GM12878 (cell line): ENCODE measurements around the gene RALGDS. TPM values are rescaled to one million over a fixed set of nuclear protein-coding genes. Genes with fewer than 3 reads are reported as not detected.
A peak's percentile ranks its signal among the peaks of the same experiment; 100 is the strongest.

ENCODE experiments used
- ATAC-seq: fragments of 200-7000 bp; cut with Tn5 transposase; 3 replicates; pipeline ENCODE4 v1.9.1; 2020; ENCODE audit warnings: mild to moderate bottlenecking, moderate library complexity
- BruUV-seq: library from RNA; stranded (reverse); fragments of 400-500 nt; replicated peaks from 2 replicates; lab custom pipeline; 2021; lab: Mats Ljungman, UMichigan
- CTCF ChIA-PET: fragments of 300-600 bp; sonication (Branson Sonifier 250); formaldehyde crosslinking; extraction: SDS; loops from one replicate; lab custom pipeline; 2021; ENCODE audit warnings: inconsistent platforms; lab: Yijun Ruan, JAX
- POLR2A ChIA-PET: fragments of 350-600 bp; formaldehyde crosslinking; extraction: SDS; loops from one replicate; lab custom pipeline; 2021; ENCODE audit warnings: inconsistent platforms; lab: Charles Lee
- RAD21 ChIA-PET: fragments of 300-600 bp; sonication (Branson Sonifier 250); formaldehyde crosslinking; loops from one replicate; lab custom pipeline; 2023; ENCODE audit warnings: antibody characterized with exemption; ENCODE audit not compliant: unreplicated experiment; lab: Charles Lee
- SMC1A ChIA-PET: fragments of 300-600 bp; sonication (Branson Sonifier 250); formaldehyde crosslinking; loops from one replicate; lab custom pipeline; 2023; ENCODE audit not compliant: unreplicated experiment, uncharacterized antibody; lab: Charles Lee
- DNase-seq: peaks from one replicate; pipeline ENCODE4 v3.0.0-alpha.2; 2011; ENCODE audit warnings: low read depth, low spot score
- FAIRE-seq: peaks from 3 replicates; lab custom pipeline; 2011; peaks lifted over from hg19 to GRCh38; lab: Jason Lieb, UNC
- H2AFZ ChIP-seq: 2 replicates; pipeline ENCODE4 v1.6.0; 2011; ENCODE audit warnings: low read depth, low read length, control low read depth; ENCODE audit not compliant: control insufficient read depth
- H3K27ac ChIP-seq: 2 replicates; pipeline ENCODE4 v1.5.1; 2011; ENCODE audit warnings: control low read depth; ENCODE audit not compliant: control insufficient read depth, insufficient read depth
- H3K27me3 ChIP-seq, 2 experiments: replicated peaks in 1 of 2; 2 replicates each; pipeline versions ENCODE4 v1.6.0 to v1.6.1; 2011; ENCODE audit warnings: low read length in 1 of 2; ENCODE audit not compliant: control insufficient read depth in 2 of 2, insufficient read depth in 2 of 2
- H3K36me3 ChIP-seq, 2 experiments: 2 replicates each; pipeline ENCODE4 v1.5.1; 2011; ENCODE audit warnings: low read length in 1 of 2; ENCODE audit not compliant: control insufficient read depth in 2 of 2, insufficient read depth in 2 of 2
- H3K4me1 ChIP-seq: 2 replicates; pipeline ENCODE4 v1.6.1; 2011; ENCODE audit warnings: mild to moderate bottlenecking, low read length, moderate library complexity, mixed read lengths; ENCODE audit not compliant: control insufficient read depth, insufficient read depth
- H3K4me2 ChIP-seq: 2 replicates; pipeline ENCODE4 v1.6.0; 2011; ENCODE audit warnings: control low read depth; ENCODE audit not compliant: control insufficient read depth, insufficient read depth
- H3K4me3 ChIP-seq: fragments of 200-600 bp; sonication (generic); 2 replicates; pipeline ENCODE4 v1.5.1; 2016
- H3K79me2 ChIP-seq: 2 replicates; pipeline ENCODE4 v1.6.0; 2011; ENCODE audit warnings: low read length; ENCODE audit not compliant: control insufficient read depth, insufficient read depth
- H3K9ac ChIP-seq: 2 replicates; pipeline ENCODE4 v1.8.0; 2011; ENCODE audit warnings: low read length, control low read depth, mixed read lengths; ENCODE audit not compliant: control insufficient read depth, insufficient read depth
- H3K9me3 ChIP-seq: replicated peaks from 3 replicates; pipeline ENCODE4 v1.5.1; 2011; ENCODE audit warnings: mild to moderate bottlenecking, low read length; ENCODE audit not compliant: control insufficient read depth, insufficient read depth
- H4K20me1 ChIP-seq: 2 replicates; pipeline ENCODE4 v1.6.0; 2011; ENCODE audit not compliant: control insufficient read depth, insufficient read depth
- FOXK2 ChIP-seq: fragments of 450-650 bp; IDR thresholded peaks from 2 replicates; pipeline ENCODE4 v1.6.1; 2017; ENCODE audit warnings: mild to moderate bottlenecking, moderate library complexity
- IRF3 ChIP-seq: fragments of 450-650 bp; IDR thresholded peaks from 2 replicates; pipeline ENCODE4 v1.6.1; 2014; ENCODE audit warnings: mild to moderate bottlenecking
- JUND ChIP-seq: IDR thresholded peaks from 2 replicates; pipeline ENCODE4 v1.6.1; 2012; ENCODE audit warnings: low read depth, mild to moderate bottlenecking, low read length, improper control_type of control experiment, moderate library complexity
- PML ChIP-seq: IDR thresholded peaks from 2 replicates; pipeline ENCODE4 v1.6.1; 2012; ENCODE audit warnings: low read length, inconsistent platforms
- REST ChIP-seq: IDR thresholded peaks from 2 replicates; pipeline ENCODE4 v1.6.1; 2012; ENCODE audit warnings: mild to moderate bottlenecking, low read depth, low read length
- TAF1 ChIP-seq: IDR thresholded peaks from 2 replicates; pipeline ENCODE4 v1.6.1; 2011; ENCODE audit warnings: mild to moderate bottlenecking, low read depth, low read length, borderline replicate concordance
- WRNIP1 ChIP-seq: IDR thresholded peaks from 2 replicates; pipeline ENCODE4 v1.6.1; 2011; ENCODE audit warnings: low read depth, low read length, improper control_type of control experiment, borderline replicate concordance
- WGBS: methylation state at CpG from one replicate; pipeline ENCODE4 v1.1.6; 2016; ENCODE audit warnings: low lambda C conversion rate; ENCODE audit not compliant: insufficient replicate concordance, insufficient coverage; ENCODE audit errors: missing lambda C conversion rate; 5-methylcytosine and 5-hydroxymethylcytosine counted together
- in situ Hi-C: fragments of 300-500 bp; cut with MboI; formaldehyde crosslinking; loops from 9 replicates; pipeline ENCODE4 v1.14.3; 2018; ENCODE audit warnings: mixed read lengths
- intact Hi-C: fragments of 100-400 bp; cut with micrococcal nuclease; formaldehyde crosslinking; loops from one replicate; pipeline ENCODE4 v1.14.2; 2022; ENCODE audit not compliant: unreplicated experiment
- polyA plus RNA-seq, 11 experiments: library from polyadenylated mRNA; depleted of rRNA in 4 of 11; unstranded in 6 of 11; stranded (reverse) in 5 of 11; fragments of >200 nt; fragmentation: Nextera tagmentation in 4 of 11; fragmentation: Illumina TruSeq in 1 of 11; extraction: Ambion mirVana in 4 of 11; extraction: Trizol in 1 of 11; gene quantifications; 1 replicate in 1 of 11; 2 replicates in 10 of 11; pipeline versions ENCODE4 v1.2.1 to v1.2.3, GENCODE V29; 2011 to 2016; ENCODE audit warnings: inconsistent platforms in 2 of 11, missing spikeins in 2 of 11, low read depth in 1 of 11
- total RNA-seq, 4 experiments: library from RNA; depleted of rRNA in 3 of 4; stranded (reverse); fragments of >200 nt in 3 of 4; fragmentation: Illumina TruSeq in 1 of 4; extraction: Trizol in 1 of 4; gene quantifications; 2 replicates each; pipeline versions ENCODE4 v1.2.1 to v1.2.3, GENCODE V29; 2013 to 2021

The RALGDS gene
- total and polyA plus RNA-seq, 10 of the 15 experiments (the other 5 are each of a cell fraction or from before 2014, with no cell fraction given): 1.3 to 48.6 (median 21.2) TPM

GRCh38 chr9:133103987-133104505, 17.0 kb downstream of the RALGDS start:
- H2AFZ ChIP-seq: no peak overlapping the region
- POLR2A ChIA-PET: interaction anchor here (0.6 to 1.0 kb wide), 2 partner anchors 43 to 53 kb away, joined by 3 to 4 read pairs; no protein-coding TSS in a partner anchor
- TF ChIP-seq FOXK2 (no peak), TAF1 (no peak)
- SMC1A ChIA-PET: interaction anchor here (1.3 to 3.4 kb wide), 2 partner anchors 10 to 40 kb away, joined by 6 to 16 read pairs; no protein-coding TSS in a partner anchor
- H3K27ac ChIP-seq: no peak overlapping the region
- peaks cover 26 to 43% of the 10 kb centered on the region in 2 experiments for H3K36me3 ChIP-seq
- H3K4me2 ChIP-seq: no peak overlapping the region
- DNase-seq: no peak
- H4K20me1 ChIP-seq: no peaks in the 10 kb centered on the region
- no peak for FAIRE-seq
- no peak overlapping the region for H3K9ac ChIP-seq
- intact Hi-C loops: loop anchor here (1.0 kb wide), 2 partner anchors 40 to 76 kb away; no protein-coding TSS in a partner anchor
- no peak overlapping the region for H3K4me3 ChIP-seq
- H3K4me1 ChIP-seq: no peaks in the 10 kb centered on the region
- 85% methylated on average over 12 of the region's 12 CpGs for WGBS
- no peaks in the 10 kb centered on the region for H3K9me3 ChIP-seq
- RAD21 ChIA-PET: interaction anchor here (1.0 to 3.7 kb wide), 4 partner anchors 11 to 43 kb away, joined by 3 to 25 read pairs (median 6); no protein-coding TSS in a partner anchor
- CTCF ChIA-PET: interaction anchor here (0.7 to 22.5 kb wide), 3 partner anchors 11 to 42 kb away, joined by 3 to 401 read pairs (median 29); no protein-coding TSS in a partner anchor
- no peak for ATAC-seq
- no peaks in the 10 kb centered on the region for H3K79me2 ChIP-seq
- no TSS peak for BruUV-seq
- in situ Hi-C loops: no loop called here
- H3K27me3 ChIP-seq: no peaks in the 10 kb centered on the region

- Histone ChIP-seq H3K4me1 (no peaks in the 10 kb centered on the region), H4K20me1 (no peaks in the 10 kb centered on the region), H3K36me3 (peaks cover 30 to 38% of the 10 kb centered on the region in 2 experiments), H2AFZ (no peak overlapping the region), H3K9ac (no peak overlapping the region), H3K27ac (no peak overlapping the region), H3K4me3 (no peak overlapping the region), H3K9me3 (no peaks in the 10 kb centered on the region; the same call in 2 of the 3 replicates), H3K27me3 (no peaks in the 10 kb centered on the region), H3K79me2 (no peaks in the 10 kb centered on the region), H3K4me2 (no peak overlapping the region)
- FAIRE-seq (no peak), DNase-seq (no peak), ATAC-seq (peak; percentile 88)
- in situ Hi-C loops (no loop called here), intact Hi-C loops (loop anchor here (1.0 kb wide), 2 partner anchors 41 to 77 kb away; no protein-coding TSS in a partner anchor)
- WGBS: 46% methylated on average over 14 of the region's 14 CpGs
- SMC1A ChIA-PET: interaction anchor here (1.3 to 3.4 kb wide), 2 partner anchors 11 to 40 kb away, joined by 6 to 16 read pairs; no protein-coding TSS in a partner anchor
- RAD21 ChIA-PET: interaction anchor here (1.0 to 3.7 kb wide), 4 partner anchors 11 to 44 kb away, joined by 3 to 25 read pairs (median 6); no protein-coding TSS in a partner anchor
- POLR2A ChIA-PET: interaction anchor here (1.0 to 2.4 kb wide), 2 partner anchors 41 to 54 kb away, joined by 3 to 10 read pairs; no protein-coding TSS in a partner anchor
- no TSS peak for BruUV-seq
- CTCF ChIA-PET: interaction anchor here (0.7 to 22.5 kb wide), 3 partner anchors 12 to 43 kb away, joined by 3 to 401 read pairs (median 29); no protein-coding TSS in a partner anchor
- TF ChIP-seq FOXK2: no peak
- no peak for TF ChIP-seq IRF3
- TF ChIP-seq WRNIP1: no peak
- no peak for TF ChIP-seq REST
- TF ChIP-seq PML: no peak
- no peak for TF ChIP-seq JUND
These were observed 17.7 kb downstream of the RALGDS start for GRCh38 chr9:133103183-133103986.
